Adipocyte (in vitro differentiated cells): ENCODE results near the gene POPDC2.
A peak's percentile ranks its signal among the peaks of the same experiment; 100 is the strongest.

Experiments
- DNase-seq: peaks from one replicate; pipeline ENCODE4 v3.0.0-alpha.2; 2015; ENCODE audit warnings: low read depth
- H3K27me3 ChIP-seq: replicated peaks from 2 replicates; pipeline ENCODE4 v1.7.0; 2013; ENCODE audit warnings: mild to moderate bottlenecking, low read length, moderate library complexity; ENCODE audit not compliant: control insufficient read depth, insufficient read depth
- H3K36me3 ChIP-seq: 2 replicates; pipeline ENCODE4 v1.7.0; 2013; ENCODE audit warnings: low read length, mild to moderate bottlenecking, moderate library complexity; ENCODE audit not compliant: control insufficient read depth, insufficient read depth, severe bottlenecking
- H3K4me1 ChIP-seq: 2 replicates; pipeline ENCODE4 v1.7.0; 2013; ENCODE audit warnings: mild to moderate bottlenecking, low read length, moderate library complexity; ENCODE audit not compliant: control insufficient read depth, insufficient read depth
- H3K4me3 ChIP-seq: 2 replicates; pipeline ENCODE4 v1.7.0; 2013; ENCODE audit warnings: mild to moderate bottlenecking, low read length, moderate library complexity
- H3K9ac ChIP-seq: 2 replicates; pipeline ENCODE4 v1.7.0; 2013; ENCODE audit warnings: mild to moderate bottlenecking, low read length, moderate library complexity
- H3K9me3 ChIP-seq: 2 replicates; pipeline ENCODE4 v1.7.0; 2013; ENCODE audit warnings: mild to moderate bottlenecking, low read length, moderate library complexity; ENCODE audit not compliant: control insufficient read depth

The POPDC2 gene

DNA sequence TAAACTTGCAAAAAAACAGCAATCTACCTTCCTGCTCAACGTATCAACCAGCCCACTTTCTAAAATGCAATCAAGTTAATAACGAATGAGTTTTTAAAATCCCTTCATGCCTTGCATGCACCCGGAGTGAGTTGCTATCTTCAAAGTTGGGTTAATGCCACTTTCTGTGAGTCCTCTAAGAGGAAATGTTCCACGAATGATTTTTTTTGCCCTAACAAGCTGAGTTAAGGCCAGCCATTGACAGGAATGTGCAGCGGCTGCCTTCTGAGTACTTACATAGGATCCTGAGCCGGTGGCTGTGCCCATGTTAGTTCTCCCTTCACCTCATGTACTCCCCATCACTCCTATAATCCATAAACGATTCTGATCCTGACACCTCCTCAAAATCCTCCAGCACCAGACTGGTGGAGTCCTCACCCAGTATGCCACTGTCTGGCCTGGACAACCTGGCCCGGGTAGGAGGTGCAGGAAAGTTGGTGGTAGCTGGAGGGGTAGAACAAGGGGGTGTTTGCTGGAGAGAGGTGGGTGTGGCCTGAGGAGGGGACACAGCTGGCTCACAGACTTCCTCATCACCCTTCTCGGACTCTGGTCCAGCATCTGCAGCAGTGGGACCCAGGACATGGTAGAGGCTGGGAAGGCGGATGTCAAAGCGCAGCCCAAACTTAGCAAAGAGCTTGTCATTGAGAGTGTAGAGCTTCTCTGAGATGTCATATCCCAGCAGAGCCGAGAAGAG is 12.4 kb downstream of the POPDC2 start:
- no peak overlapping the region for H3K4me3 ChIP-seq
- DNase-seq, result no peak
- no peaks in the 10 kb centered on the region for H3K36me3 ChIP-seq
- no peaks in the 10 kb centered on the region for H3K9me3 ChIP-seq
- no peaks in the 10 kb centered on the region for H3K27me3 ChIP-seq
- H3K9ac ChIP-seq, result no peak overlapping the region
- H3K4me1 ChIP-seq, result peaks cover 28% of the 10 kb centered on the region

DNA sequence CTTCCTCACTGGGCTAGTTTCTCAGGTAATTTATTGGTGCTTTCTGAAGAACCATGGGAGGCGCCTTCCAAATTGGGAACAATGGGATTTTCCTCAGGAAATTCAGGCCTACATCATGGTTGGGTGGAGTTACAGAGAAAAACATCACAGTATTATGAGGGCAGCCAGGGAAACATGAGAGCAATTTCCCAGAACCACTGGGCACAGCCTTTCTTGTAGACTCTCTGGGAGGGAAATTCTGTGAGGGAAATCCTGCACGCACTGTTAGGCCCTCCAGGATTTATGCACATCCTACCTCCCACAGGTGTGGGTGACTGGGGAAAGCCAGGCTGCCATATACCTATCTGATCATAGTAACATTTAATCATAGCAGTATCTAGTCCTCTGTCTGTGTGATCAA is 13.2 kb downstream of the POPDC2 start:
- Histone ChIP-seq H3K4me1 (peaks cover 30% of the 10 kb centered on the region), H3K9me3 (no peaks in the 10 kb centered on the region), H3K27me3 (no peaks in the 10 kb centered on the region), H3K9ac (no peak overlapping the region), H3K36me3 (no peaks in the 10 kb centered on the region), H3K4me3 (no peak overlapping the region)
- DNase-seq, result no peak

DNA sequence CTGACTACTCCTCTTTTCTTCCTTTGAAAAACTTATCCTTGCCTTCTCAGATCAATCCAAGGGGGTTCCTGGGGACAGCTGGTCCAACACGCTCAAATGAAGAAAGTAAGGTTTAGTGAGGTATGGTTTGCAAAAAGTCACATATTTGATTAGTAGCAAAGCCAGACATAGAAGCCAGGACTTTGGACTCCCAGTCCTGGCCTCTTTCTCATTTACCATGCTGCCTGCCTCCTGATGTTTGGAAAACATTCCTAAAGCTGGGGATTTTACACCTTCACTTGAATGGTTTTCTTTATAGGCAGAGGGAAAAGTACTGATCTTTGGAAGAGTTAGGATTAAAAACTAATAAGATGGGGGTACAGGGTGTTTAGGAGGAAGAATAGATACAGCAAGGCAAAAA is 14.6 kb downstream of the POPDC2 start:
- no peaks in the 10 kb centered on the region for H3K27me3 ChIP-seq
- peaks cover 4% of the 10 kb centered on the region for H3K9me3 ChIP-seq
- peaks cover 30% of the 10 kb centered on the region for H3K4me1 ChIP-seq
- no peak overlapping the region for H3K9ac ChIP-seq
- DNase-seq, result no peak
- H3K4me3 ChIP-seq, result no peak overlapping the region
- H3K36me3 ChIP-seq, result no peaks in the 10 kb centered on the region

DNA sequence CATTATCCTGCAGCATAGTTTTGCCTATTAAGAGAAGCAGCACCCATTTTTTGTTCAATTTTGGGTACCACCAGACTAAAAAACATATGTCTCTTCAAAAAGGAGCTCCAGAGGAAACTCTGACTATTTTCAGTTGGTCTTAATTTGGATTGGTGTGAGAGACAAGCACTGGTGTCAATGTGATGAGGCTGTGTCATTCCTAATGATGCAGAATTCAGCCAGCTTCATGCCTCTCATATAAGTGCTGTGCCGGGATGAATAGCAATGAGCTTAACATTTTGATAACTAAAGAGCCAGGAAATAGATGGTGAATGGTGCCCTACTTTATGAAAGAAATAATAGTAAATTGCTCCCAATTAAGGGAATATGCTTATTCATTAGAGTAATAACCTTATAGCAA is 15.9 kb downstream of the POPDC2 start:
- no peak overlapping the region for H3K4me3 ChIP-seq
- H3K9me3 ChIP-seq, result peaks cover 4% of the 10 kb centered on the region
- no peak for DNase-seq
- H3K36me3 ChIP-seq, result no peaks in the 10 kb centered on the region
- H3K9ac ChIP-seq, result no peak overlapping the region
- peaks cover 23% of the 10 kb centered on the region for H3K4me1 ChIP-seq
- H3K27me3 ChIP-seq, result no peaks in the 10 kb centered on the region

DNA sequence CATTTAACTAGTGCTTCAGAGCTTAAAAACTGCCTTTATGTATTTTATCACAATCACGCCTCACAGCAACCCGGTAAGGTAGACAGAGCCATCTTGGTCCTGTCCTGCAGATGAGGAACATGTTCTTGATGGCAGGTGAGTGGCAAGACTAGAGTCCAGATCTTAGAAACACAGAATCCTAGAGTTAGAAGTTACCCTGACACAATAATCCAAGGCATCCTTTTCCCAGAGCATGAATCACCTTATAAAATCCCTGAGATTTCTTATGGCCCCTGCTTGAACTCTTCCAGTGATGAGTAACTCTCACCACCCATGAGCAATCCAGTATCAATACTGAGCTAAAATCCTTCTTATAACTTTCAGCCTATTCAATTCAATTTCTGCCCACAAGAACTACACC is 16.9 kb downstream of the POPDC2 start:
- Histone ChIP-seq H3K9me3 (peaks cover 4% of the 10 kb centered on the region), H3K9ac (no peak overlapping the region), H3K4me3 (no peak overlapping the region), H3K27me3 (no peaks in the 10 kb centered on the region), H3K4me1 (peaks cover 32% of the 10 kb centered on the region), H3K36me3 (no peaks in the 10 kb centered on the region)
- peak; percentile 56 for DNase-seq

DNA sequence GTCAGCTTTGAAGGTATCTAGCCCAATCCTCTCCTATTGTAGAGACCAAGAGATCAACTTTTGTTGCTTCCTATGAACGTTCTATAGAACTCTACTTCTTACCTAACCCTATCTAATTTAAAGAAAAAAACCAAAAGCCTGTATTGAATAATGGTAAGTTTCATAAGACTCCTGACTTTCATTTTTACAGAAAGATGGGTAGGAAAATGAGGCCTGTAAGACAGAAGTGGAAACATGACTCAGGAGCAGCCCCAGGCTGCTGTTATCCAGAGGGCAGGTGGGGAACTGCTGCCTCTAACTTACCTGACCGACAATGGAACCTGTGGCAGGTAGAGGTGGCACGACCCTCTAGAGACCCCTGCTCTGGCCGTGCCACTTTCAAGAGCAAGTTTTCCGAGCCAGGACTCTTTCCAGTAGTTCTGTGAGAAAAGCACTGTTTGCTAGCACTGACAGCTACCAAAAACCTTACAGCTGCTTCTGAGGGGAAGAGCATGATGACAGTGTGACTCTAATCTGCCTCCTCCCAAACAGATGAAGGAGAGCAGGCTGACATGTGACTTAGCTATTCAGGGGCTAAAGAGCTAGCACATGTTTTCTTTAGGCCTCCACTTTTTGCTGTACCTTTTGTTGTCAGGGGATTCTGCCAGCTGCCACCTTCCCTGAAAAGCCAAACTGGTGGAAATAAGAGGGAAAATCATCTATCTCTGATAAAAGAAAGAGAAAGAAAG is 17.5 kb downstream of the POPDC2 start:
- H3K27me3 ChIP-seq, result no peaks in the 10 kb centered on the region
- peaks cover 34% of the 10 kb centered on the region for H3K4me1 ChIP-seq
- no peaks in the 10 kb centered on the region for H3K36me3 ChIP-seq
- H3K4me3 ChIP-seq, result no peak overlapping the region
- no peak overlapping the region for H3K9ac ChIP-seq
- peaks cover 4% of the 10 kb centered on the region for H3K9me3 ChIP-seq
- no peak for DNase-seq

DNA sequence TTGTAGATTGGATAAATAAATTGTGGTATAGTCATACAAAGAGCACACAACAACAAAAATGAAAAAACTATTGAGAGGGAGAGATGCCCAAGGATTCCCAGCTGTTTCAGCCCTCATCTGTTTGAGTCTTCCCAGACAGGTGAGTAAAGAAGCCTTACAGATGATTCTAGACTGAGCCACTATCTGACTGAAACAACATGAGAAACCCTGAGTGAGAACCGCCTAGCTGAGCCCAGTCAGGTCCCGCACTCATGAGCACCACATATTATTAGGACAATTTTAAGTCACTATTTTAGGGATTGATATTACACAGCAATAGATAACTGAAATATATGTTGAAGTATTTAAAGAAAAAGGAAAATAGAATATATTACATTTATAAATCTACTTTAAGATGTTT is 19.0 kb downstream of the POPDC2 start:
- no peak for DNase-seq
- Histone ChIP-seq H3K4me1 (peaks cover 39% of the 10 kb centered on the region), H3K9me3 (peaks cover 4% of the 10 kb centered on the region), H3K27me3 (no peaks in the 10 kb centered on the region), H3K4me3 (no peak overlapping the region), H3K36me3 (no peaks in the 10 kb centered on the region), H3K9ac (no peak overlapping the region)

DNA sequence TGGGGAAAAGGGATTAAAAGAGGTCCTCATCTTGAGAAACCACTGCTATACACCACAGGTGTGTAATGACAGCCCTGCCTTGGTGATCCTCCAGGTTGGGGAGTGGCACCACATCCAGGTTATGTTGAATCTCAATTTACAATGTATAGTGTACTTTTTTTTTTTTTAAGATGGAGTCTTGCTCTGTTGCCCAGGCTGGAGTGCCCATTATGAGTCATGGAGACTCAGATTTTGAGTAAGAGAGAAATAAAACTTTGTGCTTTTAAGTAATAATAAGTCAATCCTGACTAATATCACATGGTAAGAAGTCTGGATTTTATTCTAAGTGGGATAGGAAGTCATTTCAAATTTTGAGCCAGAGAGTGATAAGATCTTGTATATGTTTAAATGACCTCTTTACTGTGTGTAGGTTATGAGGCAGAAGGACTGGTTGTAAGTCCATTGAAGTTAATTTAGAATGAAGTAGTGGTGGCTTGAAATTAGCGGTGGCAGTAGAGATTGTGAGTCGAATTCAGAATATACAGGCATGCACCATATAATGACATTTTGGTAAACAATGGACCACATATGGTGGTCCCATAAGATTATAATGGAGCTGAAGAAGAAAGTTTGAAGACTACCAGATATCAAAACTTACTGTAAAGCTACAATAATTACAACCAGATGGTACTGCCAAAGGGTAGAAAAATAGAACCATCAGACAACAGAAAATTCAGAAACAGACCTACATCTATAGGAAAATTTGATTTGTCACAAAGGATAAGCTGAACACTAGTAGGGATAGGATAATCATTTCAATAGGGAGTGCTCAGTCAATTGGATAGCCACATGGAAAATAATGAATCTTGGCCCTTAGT is 20.7 kb downstream of the POPDC2 start:
- H3K9ac ChIP-seq, result no peak overlapping the region
- no peak overlapping the region for H3K4me3 ChIP-seq
- H3K36me3 ChIP-seq, result no peaks in the 10 kb centered on the region
- no peaks in the 10 kb centered on the region for H3K27me3 ChIP-seq
- peaks cover 45% of the 10 kb centered on the region for H3K4me1 ChIP-seq
- DNase-seq, result no peak
- peaks cover 4% of the 10 kb centered on the region for H3K9me3 ChIP-seq

DNA sequence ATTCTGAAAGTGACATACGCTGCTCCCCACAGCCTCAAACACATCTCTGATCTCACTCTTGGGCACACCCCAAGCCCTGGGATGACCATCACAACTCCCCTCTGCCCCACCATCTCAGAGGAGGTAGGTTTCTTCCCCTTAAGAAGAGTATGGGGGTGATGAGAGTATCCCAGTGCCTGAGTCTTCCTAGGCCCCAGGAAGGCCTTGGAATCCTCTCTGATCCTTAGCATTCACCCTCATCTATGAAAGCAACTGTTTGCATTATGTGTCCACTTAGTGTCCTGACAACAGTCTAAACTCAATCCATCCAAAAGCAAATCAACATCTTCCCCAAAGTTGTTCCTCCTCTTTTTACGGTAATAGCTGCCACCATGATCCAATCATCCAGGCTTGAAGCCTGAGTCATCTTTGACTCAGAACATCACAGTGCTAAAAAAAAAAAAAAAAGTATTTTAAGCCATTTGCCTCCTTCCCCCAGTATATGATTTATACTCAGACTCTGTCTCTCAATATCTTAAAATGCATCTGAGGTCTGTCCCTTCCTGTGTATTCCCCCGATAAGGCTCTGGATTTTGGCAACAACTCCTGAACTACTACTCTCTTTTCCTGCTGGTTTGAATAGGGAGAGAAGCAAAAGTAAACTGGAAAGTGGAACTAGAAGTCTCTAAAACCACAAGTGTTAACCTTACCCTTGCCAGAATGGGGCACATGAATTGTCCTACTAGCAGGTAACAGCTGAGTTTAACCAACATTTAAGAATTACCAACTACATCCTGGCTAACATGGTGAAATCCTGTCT is 22.5 kb downstream of the POPDC2 start:
- Histone ChIP-seq H3K27me3 (no peaks in the 10 kb centered on the region), H3K9me3 (peaks cover 4% of the 10 kb centered on the region), H3K9ac (peak overlapping the region; percentile 52), H3K4me3 (peak overlapping the region; percentile 15), H3K4me1 (peaks cover 37% of the 10 kb centered on the region), H3K36me3 (no peaks in the 10 kb centered on the region)
- DNase-seq, result peak; percentile 66

DNA sequence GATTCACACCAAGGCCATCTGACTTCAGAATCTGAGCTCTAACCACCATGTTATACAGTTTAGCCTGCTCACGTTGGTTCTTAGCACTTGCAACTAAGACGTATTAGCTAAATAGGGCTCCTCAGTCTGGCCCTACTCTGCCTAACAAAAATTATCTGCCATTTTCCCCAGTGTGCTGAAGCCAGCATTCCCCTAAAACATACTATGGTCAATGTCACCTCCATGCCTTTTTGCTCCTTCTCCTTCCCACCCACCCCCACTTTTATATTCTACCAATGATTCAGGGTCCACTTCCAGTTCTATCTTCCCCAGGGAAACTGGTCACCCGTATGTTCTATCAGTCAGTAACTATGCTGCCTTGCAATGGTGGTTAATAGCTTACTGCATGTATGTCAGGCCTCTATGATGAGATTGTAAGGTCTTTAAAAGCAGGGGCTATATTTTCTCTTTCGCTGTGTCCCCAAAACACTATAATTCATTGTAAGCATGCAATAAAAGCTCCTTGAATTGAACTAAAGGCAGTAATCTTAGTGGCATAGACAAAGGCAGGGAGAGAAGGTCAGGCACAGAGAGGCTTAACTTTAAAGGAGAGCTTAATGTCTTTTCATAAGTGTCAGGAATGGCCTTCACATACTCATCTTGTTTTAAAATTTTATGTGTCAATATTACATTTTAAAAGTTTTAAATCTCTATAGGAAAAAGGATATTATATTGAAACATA is 23.3 kb downstream of the POPDC2 start:
- no peak overlapping the region for H3K4me3 ChIP-seq
- H3K9me3 ChIP-seq, result peaks cover 4% of the 10 kb centered on the region
- peak overlapping the region; percentile 31 for H3K9ac ChIP-seq
- H3K36me3 ChIP-seq, result no peaks in the 10 kb centered on the region
- H3K27me3 ChIP-seq, result no peaks in the 10 kb centered on the region
- peaks cover 37% of the 10 kb centered on the region for H3K4me1 ChIP-seq
- no peak for DNase-seq
